Endothelial cell of umbilical vein (primary cell): ENCODE results near the gene FOLR1. TPM values are rescaled to one million over a fixed set of nuclear protein-coding genes. Genes with fewer than 3 reads are reported as not detected.

Source experiments
- BruUV-seq: library from RNA; stranded (reverse); fragments of 400-500 nt; replicated peaks from 2 replicates; lab custom pipeline; 2021; lab: Mats Ljungman, UMichigan
- CTCF ChIA-PET: fragments of 300-600, 350-600 bp; sonication (Branson Sonifier 250); formaldehyde crosslinking; loops from one replicate; lab custom pipeline; 2021; ENCODE audit warnings: antibody characterized with exemption, inconsistent platforms; lab: Charles Lee
- POLR2A ChIA-PET: fragments of 300-600, 350-600 bp; sonication (Branson Sonifier 250); formaldehyde crosslinking; loops from one replicate; lab custom pipeline; 2021; ENCODE audit warnings: antibody characterized with exemption, inconsistent platforms; lab: Charles Lee
- DNase-seq: peaks from one replicate; pipeline ENCODE4 v3.0.0-alpha.2; 2011; ENCODE audit warnings: low read depth, low spot score
- FAIRE-seq: peaks from 2 replicates; lab custom pipeline; 2011; peaks lifted over from hg19 to GRCh38; lab: Jason Lieb, UNC
- H2AFZ ChIP-seq: 2 replicates; pipeline ENCODE4 v1.6.0; 2012; ENCODE audit warnings: low read depth, low read length, control low read depth, inconsistent platforms
- H3K27ac ChIP-seq: 2 replicates; pipeline ENCODE4 v1.5.1; 2011; ENCODE audit warnings: low read depth, mild to moderate bottlenecking, control low read depth, low read length, moderate library complexity; ENCODE audit not compliant: insufficient read depth
- H3K27me3 ChIP-seq, 2 experiments: 2 replicates each; pipeline versions ENCODE4 v1.6.0 to v1.6.1; 2011; ENCODE audit warnings: low read length in 2 of 2, mixed read lengths in 1 of 2; ENCODE audit not compliant: control insufficient read depth in 2 of 2, insufficient read depth in 2 of 2
- H3K36me3 ChIP-seq, 2 experiments: 2 replicates in 1 of 2; 3 replicates in 1 of 2; pipeline ENCODE4 v1.5.1; 2011; ENCODE audit warnings: low read length in 2 of 2, mild to moderate bottlenecking in 1 of 2, moderate library complexity in 1 of 2; ENCODE audit not compliant: control insufficient read depth in 2 of 2, insufficient read depth in 2 of 2; ENCODE audit errors: extremely low read depth in 1 of 2
- H3K4me1 ChIP-seq: 3 replicates; pipeline ENCODE4 v1.5.1; 2011; ENCODE audit warnings: mild to moderate bottlenecking, low read length; ENCODE audit not compliant: control insufficient read depth, insufficient read depth; ENCODE audit errors: extremely low read depth
- H3K4me2 ChIP-seq: 2 replicates; pipeline ENCODE4 v1.6.1; 2011; ENCODE audit warnings: low read length, control low read depth, mixed read lengths; ENCODE audit not compliant: insufficient read depth
- H3K4me3 ChIP-seq, 3 experiments: fragments of 200-600 bp in 1 of 3; sonication (generic), shearing (Covaris generic) in 1 of 3; replicated peaks in 1 of 3; 2 replicates each; pipeline ENCODE4 v1.5.1; 2011 to 2016; ENCODE audit warnings: control low read depth in 3 of 3, low read length in 3 of 3, mild to moderate bottlenecking in 2 of 3, inconsistent platforms in 1 of 3, low read depth in 1 of 3, moderate library complexity in 1 of 3; ENCODE audit not compliant: insufficient read depth in 1 of 3
- H3K79me2 ChIP-seq: 2 replicates; pipeline ENCODE4 v1.6.0; 2012; ENCODE audit warnings: low read length, inconsistent platforms; ENCODE audit not compliant: control insufficient read depth, insufficient read depth
- H3K9ac ChIP-seq: replicated peaks from 2 replicates; pipeline ENCODE3; 2011; ENCODE audit warnings: low read length, control low read depth; ENCODE audit not compliant: insufficient read depth; ENCODE audit errors: extremely low read depth
- H3K9me1 ChIP-seq: replicated peaks from 3 replicates; pipeline ENCODE4 v1.6.0; 2011; ENCODE audit warnings: mild to moderate bottlenecking, low read length; ENCODE audit not compliant: control insufficient read depth, insufficient read depth; ENCODE audit errors: extremely low read depth
- H3K9me3 ChIP-seq: replicated peaks from 2 replicates; pipeline ENCODE4 v1.5.1; 2012; ENCODE audit warnings: low read length, inconsistent platforms; ENCODE audit not compliant: control insufficient read depth, insufficient read depth
- H4K20me1 ChIP-seq: replicated peaks from 2 replicates; pipeline ENCODE3; 2011; ENCODE audit warnings: mild to moderate bottlenecking, low read length; ENCODE audit not compliant: control insufficient read depth, insufficient read depth; ENCODE audit errors: extremely low read depth
- EZH2 ChIP-seq: IDR thresholded peaks from 2 replicates; pipeline ENCODE4 v1.6.1; 2012; ENCODE audit warnings: borderline replicate concordance, low read depth, mild to moderate bottlenecking, moderate library complexity, low read length, inconsistent platforms; ENCODE audit not compliant: severe bottlenecking
- FOS ChIP-seq: IDR thresholded peaks from 2 replicates; pipeline ENCODE4 v1.6.1; 2011; ENCODE audit warnings: mild to moderate bottlenecking, low read length, moderate library complexity, borderline replicate concordance; ENCODE audit not compliant: insufficient read depth
- GATA2 ChIP-seq: IDR thresholded peaks from 2 replicates; pipeline ENCODE4 v1.7.0; 2011; ENCODE audit warnings: low read depth, mild to moderate bottlenecking, moderate library complexity, mixed read lengths, low read length; ENCODE audit not compliant: insufficient read length, insufficient read depth
- JUN ChIP-seq: IDR thresholded peaks from 2 replicates; pipeline ENCODE4 v1.6.1; 2011; ENCODE audit warnings: borderline replicate concordance, low read depth; ENCODE audit not compliant: insufficient read length, insufficient read depth
- MYC ChIP-seq: IDR thresholded peaks from one replicate; pipeline ENCODE4 v1.6.1; 2011; ENCODE audit warnings: mild to moderate bottlenecking, low read depth, low read length
- POLR2A ChIP-seq: IDR thresholded peaks from 2 replicates; pipeline ENCODE4 v1.6.1; 2012; ENCODE audit warnings: low read depth, mild to moderate bottlenecking, control low read depth, low read length
- POLR2AphosphoS5 ChIP-seq: IDR thresholded peaks from 2 replicates; pipeline ENCODE4 v1.6.1; 2012; ENCODE audit warnings: low read depth, mild to moderate bottlenecking, control low read depth, low read length, moderate library complexity; ENCODE audit not compliant: insufficient read depth
- dilution Hi-C: fragments of 300-500 bp; cut with MboI; formaldehyde crosslinking; loops from one replicate; pipeline ENCODE4 v1.15.0; 2019; ENCODE audit warnings: low sequenced_read_pairs; ENCODE audit not compliant: extremely low pct_ligation_motif_present
- intact Hi-C: fragments of 100-400 bp; cut with micrococcal nuclease; formaldehyde crosslinking; loops from one replicate; pipeline ENCODE4 v1.10.0; 2022
- polyA plus RNA-seq, 4 experiments: library from polyadenylated mRNA; depleted of rRNA in 3 of 4; stranded (reverse) in 3 of 4; unstranded in 1 of 4; fragments of >200 nt; gene quantifications; 2 replicates each; pipeline versions ENCODE4 v1.2.1 to v1.2.3, GENCODE V29; 2011 to 2012; ENCODE audit warnings: missing spikeins in 1 of 4
- total RNA-seq: library from RNA; stranded (reverse); gene quantifications from 2 replicates; pipeline ENCODE4 v1.2.3, GENCODE V29; 2021
- TF ChIP-seq, protein P1 (sequence below), 2 donors: IDR thresholded peaks; 1 replicate in 1 of 2; 2 replicates in 1 of 2; pipeline ENCODE4 v1.5.1; 2011; ENCODE audit warnings: low read length in 2 of 2, mild to moderate bottlenecking in 2 of 2, moderate library complexity in 2 of 2, control low read depth in 1 of 2, inconsistent platforms in 1 of 2, low read depth in 1 of 2; ENCODE audit not compliant: insufficient read depth in 1 of 2; ENCODE audit errors: extremely low read depth in 1 of 2
- TF ChIP-seq, protein P2 (sequence below): IDR thresholded peaks from 2 replicates; pipeline ENCODE4 v1.6.1; 2011; ENCODE audit not compliant: insufficient read depth, insufficient read length

The FOLR1 gene
- total and polyA plus RNA-seq, 2 donors (not counting 3 experiments of a cell fraction or from before 2014, with no cell fraction given), result not detected

DNA sequence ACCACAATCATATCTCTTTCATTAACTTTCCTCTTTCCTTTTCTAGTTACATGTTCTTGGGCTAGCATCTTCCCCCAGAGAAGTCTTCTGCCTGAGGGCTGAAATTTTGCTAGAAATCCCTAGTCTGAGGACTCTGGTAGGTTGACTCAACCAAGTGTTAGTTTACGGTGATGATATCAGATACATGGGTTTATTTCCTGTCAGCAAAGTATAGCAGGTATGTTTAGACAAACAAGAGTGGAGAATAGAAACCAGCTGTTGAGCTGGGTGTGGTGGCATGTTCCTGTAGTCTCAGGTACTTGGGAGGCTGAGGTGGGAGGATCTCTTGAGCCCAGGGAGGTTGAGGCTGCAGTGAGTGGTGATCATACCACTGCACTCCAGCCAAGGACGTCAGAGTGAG lies 11.2 kb downstream of the FOLR1 start:
- POLR2A ChIA-PET, result no interaction called here
- no peak overlapping the region for H2AFZ ChIP-seq
- DNase-seq (no peak), FAIRE-seq (no peak)
- CTCF ChIA-PET, result no interaction called here
- TF ChIP-seq POLR2A (no peak), FOS (no peak), JUN (no peak), POLR2AphosphoS5 (no peak), EZH2 (no peak), MYC (no peak), GATA2 (no peak)
- TF ChIP-seq, protein P1, sequence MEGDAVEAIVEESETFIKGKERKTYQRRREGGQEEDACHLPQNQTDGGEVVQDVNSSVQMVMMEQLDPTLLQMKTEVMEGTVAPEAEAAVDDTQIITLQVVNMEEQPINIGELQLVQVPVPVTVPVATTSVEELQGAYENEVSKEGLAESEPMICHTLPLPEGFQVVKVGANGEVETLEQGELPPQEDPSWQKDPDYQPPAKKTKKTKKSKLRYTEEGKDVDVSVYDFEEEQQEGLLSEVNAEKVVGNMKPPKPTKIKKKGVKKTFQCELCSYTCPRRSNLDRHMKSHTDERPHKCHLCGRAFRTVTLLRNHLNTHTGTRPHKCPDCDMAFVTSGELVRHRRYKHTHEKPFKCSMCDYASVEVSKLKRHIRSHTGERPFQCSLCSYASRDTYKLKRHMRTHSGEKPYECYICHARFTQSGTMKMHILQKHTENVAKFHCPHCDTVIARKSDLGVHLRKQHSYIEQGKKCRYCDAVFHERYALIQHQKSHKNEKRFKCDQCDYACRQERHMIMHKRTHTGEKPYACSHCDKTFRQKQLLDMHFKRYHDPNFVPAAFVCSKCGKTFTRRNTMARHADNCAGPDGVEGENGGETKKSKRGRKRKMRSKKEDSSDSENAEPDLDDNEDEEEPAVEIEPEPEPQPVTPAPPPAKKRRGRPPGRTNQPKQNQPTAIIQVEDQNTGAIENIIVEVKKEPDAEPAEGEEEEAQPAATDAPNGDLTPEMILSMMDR (IDR thresholded peaks at IDR 0.05; ENCODE audit: extremely low read depth in 1 of 2, insufficient read depth in 1 of 2, low read depth in 1 of 2, low read length in 2 of 2), result no peak
- TF ChIP-seq, protein P2, sequence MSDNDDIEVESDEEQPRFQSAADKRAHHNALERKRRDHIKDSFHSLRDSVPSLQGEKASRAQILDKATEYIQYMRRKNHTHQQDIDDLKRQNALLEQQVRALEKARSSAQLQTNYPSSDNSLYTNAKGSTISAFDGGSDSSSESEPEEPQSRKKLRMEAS, result no peak
- no peaks in the 10 kb centered on the region for H3K79me2 ChIP-seq
- peaks cover 0 to 2% of the 10 kb centered on the region in 2 experiments for H3K27me3 ChIP-seq
- intact Hi-C loops, result no loop called here
- H3K27ac ChIP-seq, result no peak overlapping the region
- no peaks in the 10 kb centered on the region for H4K20me1 ChIP-seq
- H3K4me1 ChIP-seq, result peaks cover 7% of the 10 kb centered on the region
- no peaks in the 10 kb centered on the region for H3K9me1 ChIP-seq
- dilution Hi-C loops, result no loop called here
- no peak overlapping the region for H3K9ac ChIP-seq
- no peak overlapping the region for H3K4me2 ChIP-seq
- BruUV-seq, result no TSS peak
- no peak overlapping the region for H3K4me3 ChIP-seq
- no peaks in the 10 kb centered on the region for H3K36me3 ChIP-seq
- H3K9me3 ChIP-seq, result no peaks in the 10 kb centered on the region
